HG03469 (cell line): ENCODE measurements around the gene ZC3H12D.
"Not testable (repeated sequence)": the region's sequence is repeated elsewhere in the genome, so short reads cannot be mapped to it uniquely, and the experiment has no call there.

Experiments
- ATAC-seq: cut with Tn5 transposase; IDR thresholded peaks from one replicate; pipeline ENCODE4 v1.9.1; 2021; ENCODE audit warnings: mild to moderate bottlenecking, moderate library complexity, moderate number of reproducible peaks; ENCODE audit not compliant: unreplicated experiment

Gene ZC3H12D

GRCh38 chr6:149484733-149485700, at the start of gene ZC3H12D:
Gene ZC3H12D (minus strand): TSS chr6:149485014. CDS start chr6:149474543, 10,471 bp downstream.
- peak; percentile 29 for ATAC-seq

- ATAC-seq: no peak
Measured at GRCh38 chr6:149529650-149530049, 44.8 kb upstream of the ZC3H12D start.

- ATAC-seq: no peak
Measured at GRCh38 chr6:149515494-149515893, 30.7 kb upstream of the ZC3H12D start.

- no peak for ATAC-seq
Measured at GRCh38 chr6:149513915-149514314, 29.1 kb upstream of the ZC3H12D start.

- no peak for ATAC-seq
Measured at GRCh38 chr6:149510793-149511512, 26.1 kb upstream of the ZC3H12D start.

- ATAC-seq: no peak
Measured at GRCh38 chr6:149508485-149508884, 23.7 kb upstream of the ZC3H12D start.

- no peak for ATAC-seq
Measured at GRCh38 chr6:149503872-149504271, 19.1 kb upstream of the ZC3H12D start.

- ATAC-seq: no peak
Measured at GRCh38 chr6:149503276-149503675, 18.5 kb upstream of the ZC3H12D start.

- ATAC-seq: no peak
Measured at GRCh38 chr6:149501768-149502167, 17.0 kb upstream of the ZC3H12D start.

GRCh38 chr6:149501201-149501600, 16.4 kb upstream of the ZC3H12D start:
- no peak for ATAC-seq

- ATAC-seq: no peak
Measured at GRCh38 chr6:149500096-149500495, 15.3 kb upstream of the ZC3H12D start.

- ATAC-seq: no peak
Measured at GRCh38 chr6:149499066-149499465, 14.3 kb upstream of the ZC3H12D start.

- ATAC-seq: no peak
Measured at GRCh38 chr6:149497365-149497764, 12.6 kb upstream of the ZC3H12D start.

- ATAC-seq: not testable (repeated sequence)
Measured at GRCh38 chr6:149496597-149496996, 11.8 kb upstream of the ZC3H12D start.

- ATAC-seq: not testable (repeated sequence)
Measured at GRCh38 chr6:149495349-149496016, 10.7 kb upstream of the ZC3H12D start.

- ATAC-seq: peak; percentile 71
Measured at GRCh38 chr6:149494810-149495209, 10.0 kb upstream of the ZC3H12D start.

- ATAC-seq: no peak
Measured at GRCh38 chr6:149493761-149494320, 9.0 kb upstream of the ZC3H12D start.

GRCh38 chr6:149492798-149493343, 8.1 kb upstream of the ZC3H12D start:
- ATAC-seq: no peak

GRCh38 chr6:149489967-149490366, 5.2 kb upstream of the ZC3H12D start:
- peak; percentile 23 for ATAC-seq

- no peak for ATAC-seq
Measured at GRCh38 chr6:149488815-149489214, 4.0 kb upstream of the ZC3H12D start.

GRCh38 chr6:149487316-149487715, 2.5 kb upstream of the ZC3H12D start:
- ATAC-seq: no peak
